GM18511 (cell line): ENCODE measurements around the gene ZNF326.
"Not testable (repeated sequence)": the region's sequence is repeated elsewhere in the genome, so short reads cannot be mapped to it uniquely, and the experiment has no call there.

Experiments
- ATAC-seq: cut with Tn5 transposase; IDR thresholded peaks from one replicate; pipeline ENCODE4 v1.9.1; 2021; ENCODE audit warnings: mild to moderate bottlenecking, moderate library complexity; ENCODE audit not compliant: unreplicated experiment

The ZNF326 gene

GRCh38 chr1:89966656-89967055, 28.3 kb upstream of the ZNF326 start:
- no peak for ATAC-seq

- peak; percentile 72 for ATAC-seq
These were observed 23.3 kb upstream of the ZNF326 start for GRCh38 chr1:89971600-89971999.

- no peak for ATAC-seq
These were observed 22.9 kb upstream of the ZNF326 start for GRCh38 chr1:89972024-89972423.

GRCh38 chr1:89973471-89974127, 21.3 kb upstream of the ZNF326 start:
- no peak for ATAC-seq

- no peak for ATAC-seq
These were observed 20.7 kb upstream of the ZNF326 start for GRCh38 chr1:89974256-89974655.

- no peak for ATAC-seq
These were observed 20.0 kb upstream of the ZNF326 start for GRCh38 chr1:89974696-89975470.

- no peak for ATAC-seq
These were observed 19.3 kb upstream of the ZNF326 start for GRCh38 chr1:89975540-89976125.

GRCh38 chr1:89978755-89979154, 16.2 kb upstream of the ZNF326 start:
- ATAC-seq = no peak

- ATAC-seq = no peak
These were observed 14.3 kb upstream of the ZNF326 start for GRCh38 chr1:89980605-89981004.

GRCh38 chr1:89982846-89983245, 12.1 kb upstream of the ZNF326 start:
- ATAC-seq = not testable (repeated sequence)

- ATAC-seq = not testable (repeated sequence)
These were observed 10.3 kb upstream of the ZNF326 start for GRCh38 chr1:89984564-89985116.

- ATAC-seq = no peak
These were observed 8.9 kb upstream of the ZNF326 start for GRCh38 chr1:89986020-89986419.

- peak; percentile 92 for ATAC-seq
These were observed 7.6 kb upstream of the ZNF326 start for GRCh38 chr1:89987159-89987819.

- no peak for ATAC-seq
These were observed 5.8 kb upstream of the ZNF326 start for GRCh38 chr1:89989099-89989498.

- ATAC-seq = no peak
These were observed 5.1 kb upstream of the ZNF326 start for GRCh38 chr1:89989799-89990198.

GRCh38 chr1:89990976-89991831, 3.7 kb upstream of the ZNF326 start:
- no peak for ATAC-seq

- ATAC-seq = no peak
These were observed 1.4 kb upstream of the ZNF326 start for GRCh38 chr1:89993541-89993940.

GRCh38 chr1:89994231-89994804, 592 bp upstream of the ZNF326 start:
- ATAC-seq = no peak

GRCh38 chr1:89995598-89996449, 914 bp downstream of the ZNF326 start:
- ATAC-seq = no peak
